HG02571 (cell line): ENCODE data around the gene SLC9B2.

Experiments
- ATAC-seq: cut with Tn5 transposase; IDR thresholded peaks from one replicate; pipeline ENCODE4 v1.9.1; 2021; ENCODE audit warnings: mild to moderate bottlenecking, moderate library complexity; ENCODE audit not compliant: unreplicated experiment

SLC9B2 gene

GRCh38 chr4:103079621-103080020, 3.1 kb upstream of the SLC9B2 start:
- ATAC-seq, result no peak

GRCh38 chr4:103075894-103076746, 441 bp downstream of the SLC9B2 start:
- peak; percentile 57 for ATAC-seq

GRCh38 chr4:103075435-103075893, 1.1 kb downstream of the SLC9B2 start:
- ATAC-seq, result no peak

- ATAC-seq, result no peak
Observed at GRCh38 chr4:103074744-103075434, 1.7 kb downstream of the SLC9B2 start.

GRCh38 chr4:103073792-103074438, 2.6 kb downstream of the SLC9B2 start:
- no peak for ATAC-seq

GRCh38 chr4:103067841-103068547, 8.6 kb downstream of the SLC9B2 start:
- no peak for ATAC-seq

GRCh38 chr4:103060453-103061148, 16.0 kb downstream of the SLC9B2 start:
- no peak for ATAC-seq

GRCh38 chr4:103054030-103054429, 22.5 kb downstream of the SLC9B2 start:
- no peak for ATAC-seq

- no peak for ATAC-seq
Observed at GRCh38 chr4:103052779-103053178, 23.8 kb downstream of the SLC9B2 start.

GRCh38 chr4:103052145-103052544, 24.4 kb downstream of the SLC9B2 start:
- ATAC-seq, result no peak

- no peak for ATAC-seq
Observed at GRCh38 chr4:103050736-103051436, 25.7 kb downstream of the SLC9B2 start.

- ATAC-seq, result peak; percentile 95
Observed at GRCh38 chr4:103046416-103047290, 29.9 kb downstream of the SLC9B2 start.

- ATAC-seq, result no peak
Observed at GRCh38 chr4:103044183-103044582, 32.4 kb downstream of the SLC9B2 start.

GRCh38 chr4:103036169-103036568, 40.4 kb downstream of the SLC9B2 start:
- no peak for ATAC-seq

GRCh38 chr4:103032574-103032973, 44.0 kb downstream of the SLC9B2 start:
- no peak for ATAC-seq

- no peak for ATAC-seq
Observed at GRCh38 chr4:103030791-103031190, 45.8 kb downstream of the SLC9B2 start.

GRCh38 chr4:103029300-103029699, 47.3 kb downstream of the SLC9B2 start:
- no peak for ATAC-seq

- ATAC-seq, result no peak
Observed at GRCh38 chr4:103026868-103027267, 49.7 kb downstream of the SLC9B2 start.

GRCh38 chr4:103024996-103025395, 51.6 kb downstream of the SLC9B2 start:
- no peak for ATAC-seq
